Caco-2 (cell line): ENCODE results near the gene CCDC137. TPM values are rescaled to one million over a fixed set of nuclear protein-coding genes. Genes with fewer than 3 reads are reported as not detected.

Experiments
- BruUV-seq: library from RNA; stranded (reverse); fragments of 400-500 nt; replicated peaks from 2 replicates; lab custom pipeline; 2021; lab: Mats Ljungman, UMichigan
- CTCF ChIA-PET: fragments of 300-600 bp; sonication (Branson Sonifier 250); formaldehyde crosslinking; loops from one replicate; lab custom pipeline; 2022; ENCODE audit warnings: antibody characterized with exemption; lab: Charles Lee
- POLR2A ChIA-PET: fragments of 300-600 bp; sonication (Branson Sonifier 250); formaldehyde crosslinking; loops from one replicate; lab custom pipeline; 2022; ENCODE audit warnings: antibody characterized with exemption; lab: Charles Lee
- DNase-seq, 2 experiments: peaks; one replicate each; pipeline versions ENCODE4 v3.0.0 to v3.0.0-alpha.2; 2020 to 2022
- H3K27me3 ChIP-seq: replicated peaks from 2 replicates; pipeline ENCODE4 v1.6.0; 2011; ENCODE audit warnings: low read length; ENCODE audit not compliant: control insufficient read depth, insufficient read depth
- H3K36me3 ChIP-seq: 2 replicates; pipeline ENCODE4 v1.5.1; 2011; ENCODE audit warnings: low read length; ENCODE audit not compliant: control insufficient read depth, insufficient read depth
- H3K4me1 ChIP-seq: fragments of 250-450 bp; sonication (Bioruptor Pico); 2 replicates; pipeline ENCODE4 v1.5.1; 2020; ENCODE audit warnings: mild to moderate bottlenecking
- H3K4me3 ChIP-seq: 2 replicates; pipeline ENCODE4 v1.5.1; 2011; ENCODE audit warnings: low read depth, mild to moderate bottlenecking, control low read depth, low read length
- H3K9me3 ChIP-seq: fragments of 250-450 bp; sonication (Bioruptor Pico); 2 replicates; pipeline ENCODE4 v1.5.1; 2020; ENCODE audit warnings: mild to moderate bottlenecking, moderate library complexity
- H3K27ac Mint-ChIP-seq: one replicate; pipeline ENCODE4 v1.8.0; 2022; ENCODE audit warnings: mixed read lengths; ENCODE audit not compliant: unreplicated experiment
- H3K27me3 Mint-ChIP-seq: one replicate; pipeline ENCODE4 v1.8.0; 2022; ENCODE audit warnings: mixed read lengths; ENCODE audit not compliant: insufficient read depth, unreplicated experiment
- H3K36me3 Mint-ChIP-seq: one replicate; pipeline ENCODE4 v1.8.0; 2022; ENCODE audit warnings: mild to moderate bottlenecking, mixed read lengths; ENCODE audit not compliant: insufficient read depth, unreplicated experiment
- H3K4me1 Mint-ChIP-seq: one replicate; pipeline ENCODE4 v1.8.0; 2022; ENCODE audit warnings: low read depth, mixed read lengths; ENCODE audit not compliant: unreplicated experiment
- H3K4me3 Mint-ChIP-seq: one replicate; pipeline ENCODE4 v1.8.0; 2022; ENCODE audit warnings: mild to moderate bottlenecking, moderate library complexity, mixed read lengths; ENCODE audit not compliant: unreplicated experiment
- H3K9me3 Mint-ChIP-seq: one replicate; pipeline ENCODE4 v1.8.0; 2022; ENCODE audit warnings: mixed read lengths; ENCODE audit not compliant: unreplicated experiment
- CTCF ChIP-seq, 2 experiments: fragments of 200-600 bp in 1 of 2; IDR thresholded peaks; 1 replicate in 1 of 2; 2 replicates in 1 of 2; pipeline versions ENCODE4 v1.5.1 to v1.8.0; 2011 to 2022; ENCODE audit warnings: antibody characterized with exemption in 1 of 2, control low read depth in 1 of 2, inconsistent platforms in 1 of 2, low read depth in 1 of 2, low read length in 1 of 2, mild to moderate bottlenecking in 1 of 2, moderate library complexity in 1 of 2; ENCODE audit not compliant: insufficient read depth in 1 of 2, severe bottlenecking in 1 of 2, unreplicated experiment in 1 of 2
- intact Hi-C: fragments of 100-400 bp; cut with micrococcal nuclease; formaldehyde crosslinking; loops from one replicate; pipeline ENCODE4 v1.10.0; 2022; ENCODE audit not compliant: unreplicated experiment
- total RNA-seq: library from RNA; stranded (reverse); gene quantifications from 2 replicates; pipeline ENCODE4 v1.2.3, GENCODE V29; 2022

The CCDC137 gene
- total RNA-seq, 1 experiment from 2014 or later, result 50.5 TPM

GRCh38 chr17:81707725-81708646, 41.4 kb downstream of the CCDC137 start:
- H3K36me3 Mint-ChIP-seq, result peaks cover 94% of the 10 kb centered on the region
- no TSS peak for BruUV-seq
- Histone ChIP-seq H3K36me3 (peaks cover 4% of the 10 kb centered on the region), H3K9me3 (no peaks in the 10 kb centered on the region), H3K27me3 (no peaks in the 10 kb centered on the region), H3K4me1 (peaks cover 27% of the 10 kb centered on the region), H3K4me3 (no peak overlapping the region)
- ChIA-PET CTCF (no interaction called here), POLR2A (interaction anchor here (0.9 to 1.0 kb wide), 2 partner anchors 24 to 25 kb away, joined by 3 to 5 read pairs; partner anchors contain the start of genes ARL16 and HGS)
- no peak overlapping the region for H3K4me3 Mint-ChIP-seq
- H3K27me3 Mint-ChIP-seq, result no peaks in the 10 kb centered on the region
- no peak for DNase-seq
- TF ChIP-seq CTCF (IDR thresholded peaks at IDR 0.05; ENCODE audit: insufficient read depth in 1 of 2, low read depth in 1 of 2, low read length in 1 of 2, severe bottlenecking in 1 of 2, unreplicated experiment in 1 of 2), result no peak
- peak overlapping the region; percentile 53 for H3K27ac Mint-ChIP-seq
- intact Hi-C loops, result no loop called here
- H3K4me1 Mint-ChIP-seq, result peaks cover 9% of the 10 kb centered on the region
- no peaks in the 10 kb centered on the region for H3K9me3 Mint-ChIP-seq

GRCh38 chr17:81708739-81709185, 42.2 kb downstream of the CCDC137 start:
- peaks cover 9% of the 10 kb centered on the region for H3K4me1 Mint-ChIP-seq
- no peaks in the 10 kb centered on the region for H3K27me3 Mint-ChIP-seq
- H3K4me3 Mint-ChIP-seq, result no peak overlapping the region
- Histone ChIP-seq H3K27me3 (no peaks in the 10 kb centered on the region), H3K9me3 (no peaks in the 10 kb centered on the region), H3K36me3 (peaks cover 4% of the 10 kb centered on the region), H3K4me3 (no peak overlapping the region), H3K4me1 (peaks cover 34% of the 10 kb centered on the region)
- intact Hi-C loops, result no loop called here
- DNase-seq, result no peak
- peaks cover 94% of the 10 kb centered on the region for H3K36me3 Mint-ChIP-seq
- H3K9me3 Mint-ChIP-seq, result no peaks in the 10 kb centered on the region
- BruUV-seq, result no TSS peak
- TF ChIP-seq CTCF (IDR thresholded peaks at IDR 0.05; ENCODE audit: insufficient read depth in 1 of 2, low read depth in 1 of 2, low read length in 1 of 2, severe bottlenecking in 1 of 2, unreplicated experiment in 1 of 2), result no peak
- POLR2A ChIA-PET, result interaction anchor here (0.9 kb wide), 1 partner anchor 25 kb away, joined by 3 read pairs; the partner anchor contains the start of genes ARL16 and HGS
- CTCF ChIA-PET, result no interaction called here
- peak overlapping the region; percentile 53 for H3K27ac Mint-ChIP-seq

- Mint-ChIP-seq H3K4me3 (peak overlapping the region; percentile 98), H3K27me3 (no peaks in the 10 kb centered on the region), H3K4me1 (peaks cover 9% of the 10 kb centered on the region), H3K9me3 (no peaks in the 10 kb centered on the region), H3K27ac (peak overlapping the region; percentile 89), H3K36me3 (peaks cover 85% of the 10 kb centered on the region)
- POLR2A ChIA-PET, result interaction anchor here (0.7 to 2.1 kb wide), 3 partner anchors 8 to 376 kb away, joined by 3 to 11 read pairs (median 3); partner anchors contain the start of gene MRPL12
- no peak for DNase-seq
- Histone ChIP-seq H3K9me3 (no peaks in the 10 kb centered on the region), H3K27me3 (no peaks in the 10 kb centered on the region), H3K4me3 (peak overlapping the region; percentile 65), H3K36me3 (peaks cover 3% of the 10 kb centered on the region), H3K4me1 (peaks cover 31% of the 10 kb centered on the region)
- intact Hi-C loops, result loop anchor here (1.0 kb wide), 1 partner anchor 7 kb away; the partner anchor contains the start of gene MRPL12
- BruUV-seq, result no TSS peak
- CTCF ChIA-PET, result interaction anchor here (0.6 to 0.7 kb wide), 2 partner anchors 8 to 40 kb away, joined by 3 to 6 read pairs; no protein-coding TSS in a partner anchor
- no peak for TF ChIP-seq CTCF (IDR thresholded peaks at IDR 0.05; ENCODE audit: insufficient read depth in 1 of 2, low read depth in 1 of 2, low read length in 1 of 2, severe bottlenecking in 1 of 2, unreplicated experiment in 1 of 2)
Measured at GRCh38 chr17:81710514-81711308, 44.2 kb downstream of the CCDC137 start.
